H1 (cell line): ENCODE results near the gene SLC66A3. TPM values are rescaled to one million over a fixed set of nuclear protein-coding genes. Genes with fewer than 3 reads are reported as not detected.

Experiments used
- CTCF ChIA-PET: fragments of 300-600 bp; sonication (Branson Sonifier 250); formaldehyde crosslinking; loops from one replicate; lab custom pipeline; 2021; ENCODE audit not compliant: partially characterized antibody; lab: Charles Lee
- POLR2A ChIA-PET: fragments of 300-600 bp; sonication (Branson Sonifier 250); formaldehyde crosslinking; loops from one replicate; lab custom pipeline; 2021; ENCODE audit warnings: inconsistent platforms; ENCODE audit not compliant: partially characterized antibody; lab: Charles Lee
- DNase-seq, 2 experiments: peaks; one replicate each; pipeline versions ENCODE4 v3.0.0 to v3.0.0-alpha.2; 2010 to 2022; ENCODE audit warnings: low spot score in 2 of 2, low read depth in 1 of 2, mixed read lengths in 1 of 2
- FAIRE-seq: peaks from 2 replicates; lab custom pipeline; 2011; peaks lifted over from hg19 to GRCh38; lab: Jason Lieb, UNC
- H2AFZ ChIP-seq: 2 replicates; pipeline ENCODE4 v1.8.1; 2012; ENCODE audit warnings: low read length, inconsistent platforms
- H2AK5ac ChIP-seq: 2 replicates; pipeline ENCODE4 v1.6.1; 2013; ENCODE audit warnings: low read depth, low read length
- H2BK120ac ChIP-seq: replicated peaks from 2 replicates; pipeline ENCODE3; 2013; ENCODE audit warnings: low read depth, low read length, inconsistent platforms
- H2BK12ac ChIP-seq: 2 replicates; pipeline ENCODE4 v1.6.1; 2013; ENCODE audit warnings: low read depth, low read length
- H2BK15ac ChIP-seq: 2 replicates; pipeline ENCODE4 v1.6.1; 2013; ENCODE audit warnings: low read length
- H2BK20ac ChIP-seq: 2 replicates; pipeline ENCODE4 v1.6.1; 2013; ENCODE audit warnings: low read length
- H2BK5ac ChIP-seq: 2 replicates; pipeline ENCODE4 v1.6.1; 2013; ENCODE audit warnings: low read depth, low read length
- H3K14ac ChIP-seq: 2 replicates; pipeline ENCODE4 v1.6.1; 2013; ENCODE audit warnings: inconsistent platforms; ENCODE audit not compliant: insufficient read length
- H3K18ac ChIP-seq: 2 replicates; pipeline ENCODE4 v1.6.1; 2013; ENCODE audit warnings: low read length; ENCODE audit errors: extremely low read depth
- H3K23ac ChIP-seq: 2 replicates; pipeline ENCODE4 v1.6.1; 2013; ENCODE audit warnings: inconsistent platforms; ENCODE audit not compliant: insufficient read length
- H3K23me2 ChIP-seq: 2 replicates; pipeline ENCODE4 v1.6.1; 2013; ENCODE audit warnings: low read depth, low read length
- H3K27ac ChIP-seq: 2 replicates; pipeline ENCODE4 v1.6.1; 2011; ENCODE audit warnings: low read depth, low read length, inconsistent platforms
- H3K27me3 ChIP-seq, 4 experiments: replicated peaks in 1 of 4; 1 replicate in 1 of 4; 2 replicates in 3 of 4; pipeline versions ENCODE4 v1.6.1 to v1.8.1; 2011 to 2013; ENCODE audit warnings: low read length in 3 of 4, mild to moderate bottlenecking in 3 of 4, inconsistent platforms in 2 of 4, mixed read lengths in 2 of 4, moderate library complexity in 1 of 4; ENCODE audit not compliant: control insufficient read depth in 3 of 4, insufficient read depth in 3 of 4; ENCODE audit errors: extremely low read depth in 1 of 4
- H3K36me3 ChIP-seq, 4 experiments: 2 replicates each; pipeline versions ENCODE4 v1.6.1 to v1.8.1; 2011 to 2013; ENCODE audit warnings: mild to moderate bottlenecking in 4 of 4, low read length in 3 of 4, moderate library complexity in 2 of 4, control low read depth in 1 of 4, inconsistent platforms in 1 of 4; ENCODE audit not compliant: insufficient read depth in 4 of 4, control insufficient read depth in 2 of 4
- H3K4ac ChIP-seq: replicated peaks from 2 replicates; pipeline ENCODE3; 2013; ENCODE audit warnings: low read length, low read depth, mixed read lengths, inconsistent platforms; ENCODE audit not compliant: insufficient read length
- H3K4me1 ChIP-seq, 4 experiments: replicated peaks in 1 of 4; 1 replicate in 1 of 4; 2 replicates in 3 of 4; pipeline versions ENCODE4 v1.6.1 to v1.8.1; 2011 to 2013; ENCODE audit warnings: low read length in 3 of 4, inconsistent platforms in 2 of 4, mixed read lengths in 1 of 4; ENCODE audit not compliant: insufficient read depth in 4 of 4, control insufficient read depth in 3 of 4
- H3K4me2 ChIP-seq, 2 experiments: 2 replicates each; pipeline versions ENCODE4 v1.6.1 to v1.8.1; 2011 to 2013; ENCODE audit warnings: low read depth in 2 of 2, low read length in 2 of 2, control low read depth in 1 of 2, inconsistent platforms in 1 of 2, mild to moderate bottlenecking in 1 of 2; ENCODE audit not compliant: insufficient read depth in 1 of 2
- H3K4me3 ChIP-seq, 4 experiments: fragments of 200-600, 300-600 bp in 1 of 4; sonication (generic), shearing (Covaris generic), sonication (Bioruptor Twin) in 1 of 4; 2 replicates each; pipeline versions ENCODE4 v1.5.1 to v1.8.1; 2011 to 2016; ENCODE audit warnings: low read length in 4 of 4, low read depth in 3 of 4, control low read depth in 2 of 4, inconsistent platforms in 2 of 4, mild to moderate bottlenecking in 2 of 4, mixed read lengths in 1 of 4, moderate library complexity in 1 of 4; ENCODE audit not compliant: insufficient read depth in 2 of 4; ENCODE audit errors: extremely low read depth in 1 of 4
- H3K56ac ChIP-seq: replicated peaks from 2 replicates; pipeline ENCODE3; 2013; ENCODE audit warnings: low read depth, mild to moderate bottlenecking, mixed read lengths, low read length, inconsistent platforms; ENCODE audit not compliant: insufficient read length
- H3K79me1 ChIP-seq: 2 replicates; pipeline ENCODE4 v1.6.1; 2013; ENCODE audit warnings: low read depth, low read length, control low read depth
- H3K79me2 ChIP-seq, 2 experiments: 2 replicates each; pipeline versions ENCODE4 v1.6.1 to v1.8.1; 2012 to 2013; ENCODE audit warnings: low read length in 2 of 2, mild to moderate bottlenecking in 2 of 2, inconsistent platforms in 1 of 2; ENCODE audit not compliant: insufficient read depth in 2 of 2, control insufficient read depth in 1 of 2
- H3K9ac ChIP-seq, 4 experiments: replicated peaks in 1 of 4; 1 replicate in 1 of 4; 2 replicates in 3 of 4; pipeline versions ENCODE4 v1.6.1 to v1.8.1; 2011 to 2013; ENCODE audit warnings: low read depth in 3 of 4, low read length in 3 of 4, control low read depth in 2 of 4, mild to moderate bottlenecking in 2 of 4, moderate library complexity in 2 of 4, inconsistent platforms in 1 of 4; ENCODE audit errors: extremely low read depth in 1 of 4
- H3K9me3 ChIP-seq, 2 experiments: 2 replicates each; pipeline versions ENCODE4 v1.6.1 to v1.8.1; 2012 to 2013; ENCODE audit warnings: mild to moderate bottlenecking in 2 of 2, moderate library complexity in 2 of 2, control low read depth in 1 of 2, inconsistent platforms in 1 of 2, low read depth in 1 of 2, low read length in 1 of 2, mixed read lengths in 1 of 2; ENCODE audit not compliant: insufficient read depth in 2 of 2
- H4K20me1 ChIP-seq, 2 experiments: replicated peaks in 1 of 2; 2 replicates each; pipeline versions ENCODE3 to v1.8.1; 2011 to 2013; ENCODE audit warnings: inconsistent platforms in 2 of 2, low read length in 2 of 2, mild to moderate bottlenecking in 1 of 2; ENCODE audit not compliant: insufficient read depth in 2 of 2, control insufficient read depth in 1 of 2
- H4K5ac ChIP-seq: 2 replicates; pipeline ENCODE4 v1.6.1; 2013; ENCODE audit warnings: low read length, low read depth, mixed read lengths, inconsistent platforms; ENCODE audit not compliant: insufficient read length
- H4K8ac ChIP-seq: 2 replicates; pipeline ENCODE4 v1.8.0; 2013; ENCODE audit warnings: mild to moderate bottlenecking, moderate library complexity, low read length, inconsistent platforms; ENCODE audit not compliant: insufficient read depth; ENCODE audit errors: extremely low read depth
- H4K91ac ChIP-seq: replicated peaks from 2 replicates; pipeline ENCODE3; 2013; ENCODE audit warnings: low read length, mixed read lengths, inconsistent platforms; ENCODE audit not compliant: insufficient read length
- SIRT6 ChIP-seq: IDR thresholded peaks from one replicate; pipeline ENCODE4 v1.7.1; 2012; ENCODE audit warnings: low read length, inconsistent platforms
- WGBS, 2 experiments: shearing (Covaris generic) in 1 of 2; methylation state at CpG; one replicate each; pipeline versions ENCODE4 v1.1.6 to v1.1.7; 2013 to 2015; ENCODE audit warnings: low lambda C conversion rate in 2 of 2, mixed read lengths in 2 of 2, inconsistent platforms in 1 of 2, low coverage in 1 of 2, missing lambda C conversion rate in 1 of 2; ENCODE audit not compliant: insufficient replicate concordance in 2 of 2, insufficient coverage in 1 of 2, insufficient read length in 1 of 2; ENCODE audit errors: extremely low coverage in 1 of 2, missing lambda C conversion rate in 1 of 2; 5-methylcytosine and 5-hydroxymethylcytosine counted together
- polyA plus RNA-seq, 7 experiments: library from polyadenylated mRNA; depleted of rRNA in 3 of 7; stranded (reverse) in 5 of 7; unstranded in 2 of 7; fragments of >200 nt in 5 of 7; fragments of 200-250 nt in 2 of 7; gene quantifications; 1 replicate in 5 of 7; 2 replicates in 1 of 7; 4 replicates in 1 of 7; pipeline versions ENCODE4 v1.2.1 to v1.2.3, GENCODE V29; 2011 to 2013; ENCODE audit warnings: missing spikeins in 2 of 7, mixed read lengths in 2 of 7
- total RNA-seq: library from RNA; stranded (reverse); fragmentation: NEBNext Ultra II Directional; extraction: Animal tissue kit (Norgen Biotek cat#: 25700); gene quantifications from 2 replicates; pipeline ENCODE4 v1.2.1, GENCODE V29; 2021

Gene SLC66A3
- total and polyA plus RNA-seq, 2 of the 8 experiments (the other 6 are each of a cell fraction or from before 2014, with no cell fraction given), result 8.7 to 27.8 TPM

DNA sequence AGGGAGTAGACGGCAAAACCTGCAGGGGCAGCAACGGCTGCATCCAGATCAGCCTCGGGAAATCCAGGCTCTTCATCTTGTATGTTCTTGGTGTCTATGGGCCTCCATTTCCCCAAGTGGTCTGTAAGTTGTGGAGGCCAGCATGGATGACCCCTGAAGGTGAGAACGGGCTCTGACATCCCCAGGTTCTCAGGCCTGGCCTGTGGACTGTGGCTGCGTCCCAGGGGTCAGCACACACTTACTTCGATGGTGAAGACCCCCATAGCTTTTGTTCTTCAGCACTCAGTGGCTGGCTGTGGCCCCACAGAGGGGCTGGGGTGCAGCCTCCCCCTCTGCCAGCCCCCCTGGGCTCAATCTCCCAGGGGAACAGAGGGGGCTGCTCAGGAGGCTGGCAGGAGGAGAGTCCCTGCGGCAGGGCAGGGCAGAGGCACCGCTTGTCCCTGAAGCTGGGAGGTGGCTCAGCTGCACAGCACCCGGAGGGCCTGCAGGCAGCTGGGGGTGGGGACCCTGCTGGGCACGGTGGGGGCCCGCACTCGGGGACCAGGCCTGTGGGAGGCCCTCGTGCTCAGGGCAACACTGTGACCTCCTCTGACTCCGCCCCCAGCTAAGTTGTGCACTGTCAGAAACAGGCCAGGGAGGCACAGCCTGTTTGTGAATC lies 3.8 kb downstream of the SLC66A3 start:
- no peak overlapping the region for H4K5ac ChIP-seq
- H2BK12ac ChIP-seq, result peak overlapping the region; percentile 17; the same call in 1 of the 2 replicates
- no peak overlapping the region for H2AK5ac ChIP-seq
- H3K4ac ChIP-seq, result no peak overlapping the region
- H4K20me1 ChIP-seq, result no peaks in the 10 kb centered on the region
- H3K79me2 ChIP-seq, result no peaks in the 10 kb centered on the region
- H3K23ac ChIP-seq, result no peak overlapping the region
- no peak overlapping the region for H4K91ac ChIP-seq
- no peak overlapping the region for H3K56ac ChIP-seq
- 84% methylated on average over 14 of the region's 14 CpGs; no CpG with 5 or more reads in 1 of the 2 experiments for WGBS, 2 experiments
- no peak overlapping the region for H2AFZ ChIP-seq
- no peak overlapping the region for H3K14ac ChIP-seq
- DNase-seq (no peak), FAIRE-seq (no peak)
- ChIA-PET CTCF (interaction anchor here (1.1 to 11.4 kb wide), 2 partner anchors 25 to 27 kb away, joined by 3 to 111 read pairs; a partner anchor contains a TSS), POLR2A (interaction anchor here (1.2 kb wide), 1 partner anchor 26 kb away, joined by 3 read pairs; a partner anchor contains a TSS)
- H3K18ac ChIP-seq, result no peak overlapping the region
- no peak overlapping the region for H2BK5ac ChIP-seq
- peaks cover 0 to 8% (median 4%) of the 10 kb centered on the region in 4 experiments; a peak in 3 of 7 replicates for H3K27me3 ChIP-seq
- H2BK20ac ChIP-seq, result no peak overlapping the region
- no peak for TF ChIP-seq SIRT6
- no peak overlapping the region for H3K4me3 ChIP-seq
- no peaks in the 10 kb centered on the region for H3K79me1 ChIP-seq
- H3K4me2 ChIP-seq, result no peak overlapping the region
- no peak overlapping the region for H2BK15ac ChIP-seq
- peaks cover 2% of the 10 kb centered on the region; the same call in 1 of the 2 replicates for H3K23me2 ChIP-seq
- no peak overlapping the region for H3K9ac ChIP-seq
- H3K36me3 ChIP-seq, result no peaks in the 10 kb centered on the region
- H3K27ac ChIP-seq, result no peak overlapping the region
- H3K9me3 ChIP-seq, result no peaks in the 10 kb centered on the region
- peak overlapping the region; percentile 83; the same call in 1 of the 2 replicates for H4K8ac ChIP-seq
- H2BK120ac ChIP-seq, result no peak overlapping the region
- H3K4me1 ChIP-seq, result peaks cover 0 to 5% (median 4%) of the 10 kb centered on the region in 4 experiments; a peak in 5 of 7 replicates
